MCF 10A (cell line): Measurements from ENCODE around the gene PPP2R3C. TPM values are rescaled to one million over a fixed set of nuclear protein-coding genes. Genes with fewer than 3 reads are reported as not detected.

Experiments used
- BruUV-seq: library from RNA; stranded (reverse); fragments of 400-500 nt; replicated peaks from 2 replicates; lab custom pipeline; 2021; lab: Mats Ljungman, UMichigan
- CTCF ChIA-PET: fragments of 300-600 bp; sonication (Branson Sonifier 250); formaldehyde crosslinking; extraction: SDS; loops from one replicate; lab custom pipeline; 2021; ENCODE audit warnings: antibody characterized with exemption, inconsistent platforms; lab: Yijun Ruan, JAX
- POLR2A ChIA-PET: fragments of 300-600, 350-650 bp; sonication (Branson Sonifier 250); formaldehyde crosslinking; extraction: SDS; loops from one replicate; lab custom pipeline; 2020; ENCODE audit warnings: antibody characterized with exemption, inconsistent platforms; lab: Yijun Ruan, JAX
- DNase-seq: peaks from one replicate; pipeline ENCODE4 v3.0.0-alpha.2; 2018; ENCODE audit not compliant: unreplicated experiment
- H3K27ac Mint-ChIP-seq: one replicate; pipeline ENCODE4 v1.8.0; 2022; ENCODE audit warnings: mild to moderate bottlenecking, low read depth, mixed read lengths; ENCODE audit not compliant: unreplicated experiment
- H3K27me3 Mint-ChIP-seq: one replicate; pipeline ENCODE4 v1.8.0; 2022; ENCODE audit warnings: mixed read lengths; ENCODE audit not compliant: insufficient read depth, unreplicated experiment
- H3K36me3 Mint-ChIP-seq: one replicate; pipeline ENCODE4 v1.8.0; 2022; ENCODE audit warnings: mild to moderate bottlenecking, moderate library complexity, mixed read lengths; ENCODE audit not compliant: insufficient read depth, unreplicated experiment
- H3K4me1 Mint-ChIP-seq: one replicate; pipeline ENCODE4 v1.8.0; 2022; ENCODE audit warnings: mixed read lengths; ENCODE audit not compliant: insufficient read depth, unreplicated experiment
- H3K4me3 Mint-ChIP-seq: one replicate; pipeline ENCODE4 v1.8.0; 2022; ENCODE audit warnings: mild to moderate bottlenecking, moderate library complexity, mixed read lengths; ENCODE audit not compliant: unreplicated experiment
- H3K9me3 Mint-ChIP-seq: one replicate; pipeline ENCODE4 v1.8.0; 2022; ENCODE audit warnings: mixed read lengths; ENCODE audit not compliant: unreplicated experiment
- intact Hi-C: fragments of 100-400 bp; cut with micrococcal nuclease; formaldehyde crosslinking; loops from 2 replicates; pipeline ENCODE4 v1.14.1; 2022
- total RNA-seq: library from RNA; stranded (reverse); gene quantifications from 2 replicates; pipeline ENCODE4 v1.2.3, GENCODE V29; 2022
- TF ChIP-seq, protein P1 (sequence below): fragments of 200-600 bp; IDR thresholded peaks from one replicate; pipeline ENCODE4 v1.8.0; 2022; ENCODE audit warnings: antibody characterized with exemption, mild to moderate bottlenecking; ENCODE audit not compliant: unreplicated experiment

The PPP2R3C gene
- total RNA-seq, 1 experiment from 2014 or later: 21.6 TPM

DNA sequence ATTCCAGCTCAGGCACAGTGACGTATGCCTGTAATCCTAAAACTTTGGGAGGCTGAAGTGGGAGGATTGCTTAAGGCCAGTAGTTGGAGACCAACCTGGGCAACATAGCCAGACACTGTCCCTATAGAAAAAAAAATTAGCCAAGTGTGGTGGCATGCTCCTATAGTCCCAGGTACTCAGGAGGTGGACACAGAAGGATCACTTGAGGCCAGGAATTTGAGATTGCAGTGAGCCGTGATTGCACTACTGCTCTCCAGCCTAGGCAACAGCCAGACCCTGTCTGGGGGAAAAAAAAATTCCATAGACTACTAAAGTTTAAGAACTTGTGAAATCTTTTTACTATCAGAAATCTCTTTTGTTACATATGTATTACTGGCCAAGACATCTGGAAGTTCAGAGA is 69.2 kb downstream of the PPP2R3C start:
- TF ChIP-seq, protein P1, sequence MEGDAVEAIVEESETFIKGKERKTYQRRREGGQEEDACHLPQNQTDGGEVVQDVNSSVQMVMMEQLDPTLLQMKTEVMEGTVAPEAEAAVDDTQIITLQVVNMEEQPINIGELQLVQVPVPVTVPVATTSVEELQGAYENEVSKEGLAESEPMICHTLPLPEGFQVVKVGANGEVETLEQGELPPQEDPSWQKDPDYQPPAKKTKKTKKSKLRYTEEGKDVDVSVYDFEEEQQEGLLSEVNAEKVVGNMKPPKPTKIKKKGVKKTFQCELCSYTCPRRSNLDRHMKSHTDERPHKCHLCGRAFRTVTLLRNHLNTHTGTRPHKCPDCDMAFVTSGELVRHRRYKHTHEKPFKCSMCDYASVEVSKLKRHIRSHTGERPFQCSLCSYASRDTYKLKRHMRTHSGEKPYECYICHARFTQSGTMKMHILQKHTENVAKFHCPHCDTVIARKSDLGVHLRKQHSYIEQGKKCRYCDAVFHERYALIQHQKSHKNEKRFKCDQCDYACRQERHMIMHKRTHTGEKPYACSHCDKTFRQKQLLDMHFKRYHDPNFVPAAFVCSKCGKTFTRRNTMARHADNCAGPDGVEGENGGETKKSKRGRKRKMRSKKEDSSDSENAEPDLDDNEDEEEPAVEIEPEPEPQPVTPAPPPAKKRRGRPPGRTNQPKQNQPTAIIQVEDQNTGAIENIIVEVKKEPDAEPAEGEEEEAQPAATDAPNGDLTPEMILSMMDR: no peak
- H3K4me3 Mint-ChIP-seq: no peak overlapping the region
- POLR2A ChIA-PET: no interaction called here
- no peaks in the 10 kb centered on the region for H3K9me3 Mint-ChIP-seq
- intact Hi-C loops: no loop called here
- peaks cover 23% of the 10 kb centered on the region for H3K4me1 Mint-ChIP-seq
- H3K36me3 Mint-ChIP-seq: peaks cover 53% of the 10 kb centered on the region
- no TSS peak for BruUV-seq
- no peak overlapping the region for H3K27ac Mint-ChIP-seq
- H3K27me3 Mint-ChIP-seq: no peaks in the 10 kb centered on the region
- no peak for DNase-seq
- CTCF ChIA-PET: no interaction called here

DNA sequence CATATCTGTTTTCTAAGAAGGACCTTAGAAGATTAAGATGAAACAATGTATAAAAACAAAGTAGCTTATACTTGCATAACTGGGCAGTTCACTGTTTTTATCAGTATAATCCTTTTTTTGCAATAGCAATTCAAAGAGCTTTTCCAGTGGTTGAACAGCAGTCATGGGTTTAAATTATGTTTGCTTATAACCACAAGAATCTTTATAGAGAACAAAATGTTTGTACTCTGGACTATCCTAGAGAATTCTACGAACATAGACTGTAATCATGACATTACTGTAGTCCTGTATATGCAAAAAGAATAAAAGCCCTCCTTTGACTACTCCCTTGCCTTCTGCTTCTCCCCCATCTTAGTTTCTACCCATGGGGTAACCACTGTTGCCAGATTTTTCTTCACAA is 70.0 kb downstream of the PPP2R3C start:
- BruUV-seq: no TSS peak
- Mint-ChIP-seq H3K27ac (peak overlapping the region; percentile 9), H3K4me1 (peaks cover 19% of the 10 kb centered on the region), H3K36me3 (peaks cover 45% of the 10 kb centered on the region), H3K4me3 (no peak overlapping the region), H3K27me3 (no peaks in the 10 kb centered on the region), H3K9me3 (no peaks in the 10 kb centered on the region)
- ChIA-PET CTCF (no interaction called here), POLR2A (interaction anchor here (0.8 to 1.8 kb wide), 3 partner anchors 9 to 70 kb away, joined by 3 to 8 read pairs (median 6); partner anchors contain the start of gene PPP2R3C)
- no peak for DNase-seq
- intact Hi-C loops: no loop called here
- TF ChIP-seq, protein P1: no peak

GRCh38 chr14:35050652-35051051 is 71.1 kb downstream of the PPP2R3C start:
- intact Hi-C loops: no loop called here
- H3K27ac Mint-ChIP-seq: peak overlapping the region; percentile 9
- DNase-seq: peak; percentile 52
- H3K4me3 Mint-ChIP-seq: no peak overlapping the region
- no peaks in the 10 kb centered on the region for H3K9me3 Mint-ChIP-seq
- H3K4me1 Mint-ChIP-seq: peaks cover 14% of the 10 kb centered on the region
- ChIA-PET CTCF (interaction anchor here (0.6 kb wide), 1 partner anchor 44 kb away, joined by 4 read pairs; no protein-coding TSS in a partner anchor), POLR2A (interaction anchor here (0.7 to 1.8 kb wide), 3 partner anchors 10 to 114 kb away, joined by 3 to 8 read pairs (median 6); partner anchors contain the start of gene PPP2R3C)
- peaks cover 39% of the 10 kb centered on the region for H3K36me3 Mint-ChIP-seq
- BruUV-seq: no TSS peak
- TF ChIP-seq, protein P1: no peak
- no peaks in the 10 kb centered on the region for H3K27me3 Mint-ChIP-seq

GRCh38 chr14:35047976-35048513 is 73.7 kb downstream of the PPP2R3C start:
- ChIA-PET CTCF (interaction anchor here (0.7 to 1.3 kb wide), 3 partner anchors 66 to 377 kb away, joined by 3 to 4 read pairs (median 4); no protein-coding TSS in a partner anchor), POLR2A (interaction anchor here (0.7 to 4.6 kb wide), 12 partner anchors 12 to 356 kb away, joined by 3 to 104 read pairs (median 5); partner anchors contain the start of genes BAZ1A, NFKBIA, PPP2R3C and PRORP)
- TF ChIP-seq, protein P1: no peak
- intact Hi-C loops: loop anchor here (2.0 to 5.0 kb wide), 2 partner anchors 164 to 357 kb away; partner anchors contain the start of gene NFKBIA
- Mint-ChIP-seq H3K9me3 (no peaks in the 10 kb centered on the region), H3K4me3 (peak overlapping the region; percentile 94), H3K27ac (peak overlapping the region; percentile 98), H3K36me3 (peaks cover 28% of the 10 kb centered on the region), H3K27me3 (no peaks in the 10 kb centered on the region), H3K4me1 (peaks cover 24% of the 10 kb centered on the region)
- no peak for DNase-seq
- BruUV-seq: no TSS peak
